H1 (cell line): Measurements from ENCODE around the gene CCDC80. TPM values are rescaled to one million over a fixed set of nuclear protein-coding genes. Genes with fewer than 3 reads are reported as not detected.

Experiments
- CTCF ChIA-PET: fragments of 300-600 bp; sonication (Branson Sonifier 250); formaldehyde crosslinking; loops from one replicate; lab custom pipeline; 2021; ENCODE audit not compliant: partially characterized antibody; lab: Charles Lee
- POLR2A ChIA-PET: fragments of 300-600 bp; sonication (Branson Sonifier 250); formaldehyde crosslinking; loops from one replicate; lab custom pipeline; 2021; ENCODE audit warnings: inconsistent platforms; ENCODE audit not compliant: partially characterized antibody; lab: Charles Lee
- DNase-seq, 2 experiments: peaks; one replicate each; pipeline versions ENCODE4 v3.0.0 to v3.0.0-alpha.2; 2010 to 2022; ENCODE audit warnings: low spot score in 2 of 2, low read depth in 1 of 2, mixed read lengths in 1 of 2
- FAIRE-seq: peaks from 2 replicates; lab custom pipeline; 2011; peaks lifted over from hg19 to GRCh38; lab: Jason Lieb, UNC
- H2AFZ ChIP-seq: 2 replicates; pipeline ENCODE4 v1.8.1; 2012; ENCODE audit warnings: low read length, inconsistent platforms
- H2AK5ac ChIP-seq: 2 replicates; pipeline ENCODE4 v1.6.1; 2013; ENCODE audit warnings: low read depth, low read length
- H2BK120ac ChIP-seq: replicated peaks from 2 replicates; pipeline ENCODE3; 2013; ENCODE audit warnings: low read depth, low read length, inconsistent platforms
- H2BK12ac ChIP-seq: 2 replicates; pipeline ENCODE4 v1.6.1; 2013; ENCODE audit warnings: low read depth, low read length
- H2BK15ac ChIP-seq: 2 replicates; pipeline ENCODE4 v1.6.1; 2013; ENCODE audit warnings: low read length
- H2BK20ac ChIP-seq: 2 replicates; pipeline ENCODE4 v1.6.1; 2013; ENCODE audit warnings: low read length
- H2BK5ac ChIP-seq: 2 replicates; pipeline ENCODE4 v1.6.1; 2013; ENCODE audit warnings: low read depth, low read length
- H3K14ac ChIP-seq: 2 replicates; pipeline ENCODE4 v1.6.1; 2013; ENCODE audit warnings: inconsistent platforms; ENCODE audit not compliant: insufficient read length
- H3K18ac ChIP-seq: 2 replicates; pipeline ENCODE4 v1.6.1; 2013; ENCODE audit warnings: low read length; ENCODE audit errors: extremely low read depth
- H3K23ac ChIP-seq: 2 replicates; pipeline ENCODE4 v1.6.1; 2013; ENCODE audit warnings: inconsistent platforms; ENCODE audit not compliant: insufficient read length
- H3K23me2 ChIP-seq: 2 replicates; pipeline ENCODE4 v1.6.1; 2013; ENCODE audit warnings: low read depth, low read length
- H3K27ac ChIP-seq: 2 replicates; pipeline ENCODE4 v1.6.1; 2011; ENCODE audit warnings: low read depth, low read length, inconsistent platforms
- H3K27me3 ChIP-seq, 4 experiments: replicated peaks in 1 of 4; 1 replicate in 1 of 4; 2 replicates in 3 of 4; pipeline versions ENCODE4 v1.6.1 to v1.8.1; 2011 to 2013; ENCODE audit warnings: low read length in 3 of 4, mild to moderate bottlenecking in 3 of 4, inconsistent platforms in 2 of 4, mixed read lengths in 2 of 4, moderate library complexity in 1 of 4; ENCODE audit not compliant: control insufficient read depth in 3 of 4, insufficient read depth in 3 of 4; ENCODE audit errors: extremely low read depth in 1 of 4
- H3K36me3 ChIP-seq, 4 experiments: 2 replicates each; pipeline versions ENCODE4 v1.6.1 to v1.8.1; 2011 to 2013; ENCODE audit warnings: mild to moderate bottlenecking in 4 of 4, low read length in 3 of 4, moderate library complexity in 2 of 4, control low read depth in 1 of 4, inconsistent platforms in 1 of 4; ENCODE audit not compliant: insufficient read depth in 4 of 4, control insufficient read depth in 2 of 4
- H3K4ac ChIP-seq: replicated peaks from 2 replicates; pipeline ENCODE3; 2013; ENCODE audit warnings: low read length, low read depth, mixed read lengths, inconsistent platforms; ENCODE audit not compliant: insufficient read length
- H3K4me1 ChIP-seq, 4 experiments: replicated peaks in 1 of 4; 1 replicate in 1 of 4; 2 replicates in 3 of 4; pipeline versions ENCODE4 v1.6.1 to v1.8.1; 2011 to 2013; ENCODE audit warnings: low read length in 3 of 4, inconsistent platforms in 2 of 4, mixed read lengths in 1 of 4; ENCODE audit not compliant: insufficient read depth in 4 of 4, control insufficient read depth in 3 of 4
- H3K4me2 ChIP-seq, 2 experiments: 2 replicates each; pipeline versions ENCODE4 v1.6.1 to v1.8.1; 2011 to 2013; ENCODE audit warnings: low read depth in 2 of 2, low read length in 2 of 2, control low read depth in 1 of 2, inconsistent platforms in 1 of 2, mild to moderate bottlenecking in 1 of 2; ENCODE audit not compliant: insufficient read depth in 1 of 2
- H3K4me3 ChIP-seq, 4 experiments: fragments of 200-600, 300-600 bp in 1 of 4; sonication (generic), shearing (Covaris generic), sonication (Bioruptor Twin) in 1 of 4; 2 replicates each; pipeline versions ENCODE4 v1.5.1 to v1.8.1; 2011 to 2016; ENCODE audit warnings: low read length in 4 of 4, low read depth in 3 of 4, control low read depth in 2 of 4, inconsistent platforms in 2 of 4, mild to moderate bottlenecking in 2 of 4, mixed read lengths in 1 of 4, moderate library complexity in 1 of 4; ENCODE audit not compliant: insufficient read depth in 2 of 4; ENCODE audit errors: extremely low read depth in 1 of 4
- H3K56ac ChIP-seq: replicated peaks from 2 replicates; pipeline ENCODE3; 2013; ENCODE audit warnings: low read depth, mild to moderate bottlenecking, mixed read lengths, low read length, inconsistent platforms; ENCODE audit not compliant: insufficient read length
- H3K79me1 ChIP-seq: 2 replicates; pipeline ENCODE4 v1.6.1; 2013; ENCODE audit warnings: low read depth, low read length, control low read depth
- H3K79me2 ChIP-seq, 2 experiments: 2 replicates each; pipeline versions ENCODE4 v1.6.1 to v1.8.1; 2012 to 2013; ENCODE audit warnings: low read length in 2 of 2, mild to moderate bottlenecking in 2 of 2, inconsistent platforms in 1 of 2; ENCODE audit not compliant: insufficient read depth in 2 of 2, control insufficient read depth in 1 of 2
- H3K9ac ChIP-seq, 4 experiments: replicated peaks in 1 of 4; 1 replicate in 1 of 4; 2 replicates in 3 of 4; pipeline versions ENCODE4 v1.6.1 to v1.8.1; 2011 to 2013; ENCODE audit warnings: low read depth in 3 of 4, low read length in 3 of 4, control low read depth in 2 of 4, mild to moderate bottlenecking in 2 of 4, moderate library complexity in 2 of 4, inconsistent platforms in 1 of 4; ENCODE audit errors: extremely low read depth in 1 of 4
- H3K9me3 ChIP-seq, 2 experiments: 2 replicates each; pipeline versions ENCODE4 v1.6.1 to v1.8.1; 2012 to 2013; ENCODE audit warnings: mild to moderate bottlenecking in 2 of 2, moderate library complexity in 2 of 2, control low read depth in 1 of 2, inconsistent platforms in 1 of 2, low read depth in 1 of 2, low read length in 1 of 2, mixed read lengths in 1 of 2; ENCODE audit not compliant: insufficient read depth in 2 of 2
- H4K20me1 ChIP-seq, 2 experiments: replicated peaks in 1 of 2; 2 replicates each; pipeline versions ENCODE3 to v1.8.1; 2011 to 2013; ENCODE audit warnings: inconsistent platforms in 2 of 2, low read length in 2 of 2, mild to moderate bottlenecking in 1 of 2; ENCODE audit not compliant: insufficient read depth in 2 of 2, control insufficient read depth in 1 of 2
- H4K5ac ChIP-seq: 2 replicates; pipeline ENCODE4 v1.6.1; 2013; ENCODE audit warnings: low read length, low read depth, mixed read lengths, inconsistent platforms; ENCODE audit not compliant: insufficient read length
- H4K8ac ChIP-seq: 2 replicates; pipeline ENCODE4 v1.8.0; 2013; ENCODE audit warnings: mild to moderate bottlenecking, moderate library complexity, low read length, inconsistent platforms; ENCODE audit not compliant: insufficient read depth; ENCODE audit errors: extremely low read depth
- H4K91ac ChIP-seq: replicated peaks from 2 replicates; pipeline ENCODE3; 2013; ENCODE audit warnings: low read length, mixed read lengths, inconsistent platforms; ENCODE audit not compliant: insufficient read length
- EZH2 ChIP-seq: fragments of 200-600 bp; sonication (generic); IDR thresholded peaks from 2 replicates; pipeline ENCODE4 v1.7.1; 2012; ENCODE audit warnings: low read depth, mild to moderate bottlenecking, moderate library complexity, low read length, inconsistent platforms; ENCODE audit not compliant: severe bottlenecking
- WGBS, 2 experiments: shearing (Covaris generic) in 1 of 2; methylation state at CpG; one replicate each; pipeline versions ENCODE4 v1.1.6 to v1.1.7; 2013 to 2015; ENCODE audit warnings: low lambda C conversion rate in 2 of 2, mixed read lengths in 2 of 2, inconsistent platforms in 1 of 2, low coverage in 1 of 2, missing lambda C conversion rate in 1 of 2; ENCODE audit not compliant: insufficient replicate concordance in 2 of 2, insufficient coverage in 1 of 2, insufficient read length in 1 of 2; ENCODE audit errors: extremely low coverage in 1 of 2, missing lambda C conversion rate in 1 of 2; 5-methylcytosine and 5-hydroxymethylcytosine counted together
- polyA plus RNA-seq, 7 experiments: library from polyadenylated mRNA; depleted of rRNA in 3 of 7; stranded (reverse) in 5 of 7; unstranded in 2 of 7; fragments of >200 nt in 5 of 7; fragments of 200-250 nt in 2 of 7; gene quantifications; 1 replicate in 5 of 7; 2 replicates in 1 of 7; 4 replicates in 1 of 7; pipeline versions ENCODE4 v1.2.1 to v1.2.3, GENCODE V29; 2011 to 2013; ENCODE audit warnings: missing spikeins in 2 of 7, mixed read lengths in 2 of 7
- total RNA-seq: library from RNA; stranded (reverse); fragmentation: NEBNext Ultra II Directional; extraction: Animal tissue kit (Norgen Biotek cat#: 25700); gene quantifications from 2 replicates; pipeline ENCODE4 v1.2.1, GENCODE V29; 2021

The CCDC80 gene
- total and polyA plus RNA-seq, 2 of the 8 experiments (the other 6 are each of a cell fraction or from before 2014, with no cell fraction given) = 1.1 to 12.9 TPM

GRCh38 chr3:112640276-112640929 is 540 bp downstream of the CCDC80 start:
- Histone ChIP-seq H2BK15ac (no peak overlapping the region), H3K56ac (no peak overlapping the region), H3K79me1 (no peaks in the 10 kb centered on the region), H3K4me2 (no peak overlapping the region), H4K91ac (no peak overlapping the region), H4K20me1 (no peaks in the 10 kb centered on the region), H2BK20ac (peak overlapping the region; percentile 87), H3K23me2 (no peaks in the 10 kb centered on the region), H3K4ac (no peak overlapping the region), H3K18ac (peak overlapping the region; percentile 54), H3K4me1 (peaks cover 5 to 12% (median 11%) of the 10 kb centered on the region in 4 experiments; a peak in 6 of 7 replicates), H3K9ac (no peak overlapping the region), H3K9me3 (no peaks in the 10 kb centered on the region), H4K8ac (no peak overlapping the region), H3K23ac (no peak overlapping the region), H2BK120ac (peak overlapping the region; percentile 19), H4K5ac (no peak overlapping the region), H3K14ac (no peak overlapping the region), H2AFZ (peak overlapping the region; percentile 97), H2BK5ac (peak overlapping the region; percentile 73; the same call in 1 of the 2 replicates), H3K4me3 (no peak overlapping the region), H3K79me2 (no peaks in the 10 kb centered on the region; a peak in 1 of 4 replicates), H3K27ac (no peak overlapping the region), H2AK5ac (no peak overlapping the region), H2BK12ac (0 out of 2 replicates have a peak overlapping the region, but pooled peaks have one; percentile 65), H3K27me3 (no peaks in the 10 kb centered on the region), H3K36me3 (no peaks in the 10 kb centered on the region)
- ChIA-PET CTCF (interaction anchor here (1.8 to 2.3 kb wide), 2 partner anchors 18 to 58 kb away, joined by 5 to 9 read pairs; no protein-coding TSS in a partner anchor), POLR2A (interaction anchor here (1.2 kb wide), 1 partner anchor 174 kb away, joined by 7 read pairs; no protein-coding TSS in a partner anchor)
- no peak for DNase-seq
- no peak for FAIRE-seq
- no peak for TF ChIP-seq EZH2
- WGBS, 2 experiments = 71% methylated on average over 10 of the region's 10 CpGs; no CpG with 5 or more reads in 1 of the 2 experiments
